SK-N-SH (cell line): Measurements from ENCODE around the gene ZNF358. TPM values are rescaled to one million over a fixed set of nuclear protein-coding genes. Genes with fewer than 3 reads are reported as not detected.

Experiments used
- CTCF ChIA-PET: fragments of 300-600, 350-600 bp; formaldehyde crosslinking; extraction: SDS; loops from one replicate; lab custom pipeline; 2021; lab: Yijun Ruan, JAX
- POLR2A ChIA-PET: fragments of 350-600 bp; sonication (Branson Sonifier 250); formaldehyde crosslinking; extraction: SDS; loops from one replicate; lab custom pipeline; 2020; ENCODE audit warnings: antibody characterized with exemption, inconsistent platforms; lab: Yijun Ruan, JAX
- DNase-seq: peaks from one replicate; pipeline ENCODE4 v3.0.0; 2012
- H2AFZ ChIP-seq: fragments of 200-600 bp; sonication (generic); 2 replicates; pipeline ENCODE4 v1.8.1; 2016; ENCODE audit warnings: antibody characterized with exemption, mild to moderate bottlenecking, low read depth
- H3F3A ChIP-seq: fragments of 200-600 bp; sonication (generic); replicated peaks from 2 replicates; pipeline ENCODE3; 2016; ENCODE audit warnings: antibody characterized with exemption, mild to moderate bottlenecking; ENCODE audit not compliant: insufficient read depth
- H3K27ac ChIP-seq, 2 experiments: fragments of 200-500 bp in 1 of 2; fragments of 200-600 bp in 1 of 2; sonication (Bioruptor generic) in 1 of 2; sonication (generic), shearing (Covaris generic) in 1 of 2; 2 replicates each; pipeline versions ENCODE4 v1.5.1 to v1.6.1; 2014 to 2016; ENCODE audit warnings: low read depth in 2 of 2, inconsistent platforms in 1 of 2, low read length in 1 of 2, mild to moderate bottlenecking in 1 of 2, mixed read lengths in 1 of 2
- H3K27me3 ChIP-seq: fragments of 200-600 bp; sonication (generic), shearing (Covaris generic); 2 replicates; pipeline ENCODE4 v1.6.1; 2016; ENCODE audit warnings: mixed run types; ENCODE audit not compliant: insufficient read depth
- H3K36me3 ChIP-seq, 2 experiments: fragments of 200-500 bp in 1 of 2; fragments of 200-600 bp in 1 of 2; sonication (Bioruptor generic) in 1 of 2; sonication (generic) in 1 of 2; replicated peaks in 1 of 2; 2 replicates each; pipeline versions ENCODE3 to v1.5.1; 2014 to 2016; ENCODE audit warnings: low read length in 1 of 2, mild to moderate bottlenecking in 1 of 2; ENCODE audit not compliant: insufficient read depth in 2 of 2, control insufficient read depth in 1 of 2
- H3K4me1 ChIP-seq, 2 experiments: fragments of 200-500 bp in 1 of 2; fragments of 200-600 bp in 1 of 2; sonication (Bioruptor generic) in 1 of 2; sonication (generic), shearing (Covaris generic) in 1 of 2; 2 replicates each; pipeline versions ENCODE4 v1.5.1 to v1.6.1; 2014 to 2016; ENCODE audit warnings: low read depth in 1 of 2, low read length in 1 of 2, mixed run types in 1 of 2; ENCODE audit not compliant: insufficient read depth in 2 of 2, control insufficient read depth in 1 of 2
- H3K4me2 ChIP-seq: fragments of 200-600 bp; sonication (generic), shearing (Covaris generic); 2 replicates; pipeline ENCODE4 v1.6.1; 2017; ENCODE audit warnings: mixed run types
- H3K4me3 ChIP-seq, 2 experiments: fragments of 200-500 bp in 1 of 2; fragments of 200-600 bp in 1 of 2; sonication (Bioruptor generic) in 1 of 2; sonication (generic), shearing (Covaris generic) in 1 of 2; 2 replicates each; pipeline versions ENCODE4 v1.5.1 to v1.8.1; 2014 to 2016; ENCODE audit warnings: low read depth in 2 of 2, inconsistent platforms in 1 of 2, low read length in 1 of 2, mild to moderate bottlenecking in 1 of 2, mixed read lengths in 1 of 2, moderate library complexity in 1 of 2
- H3K79me2 ChIP-seq: fragments of 200-600 bp; sonication (generic); 2 replicates; pipeline ENCODE4 v1.8.1; 2017; ENCODE audit warnings: mild to moderate bottlenecking; ENCODE audit not compliant: insufficient read depth
- H3K9ac ChIP-seq: fragments of 200-600 bp; sonication (generic); 2 replicates; pipeline ENCODE4 v1.6.1; 2017; ENCODE audit warnings: mixed run types
- H3K9me2 ChIP-seq: fragments of 200-600 bp; sonication (generic); 2 replicates; pipeline ENCODE4 v1.6.1; 2017; ENCODE audit warnings: mixed run types
- H3K9me3 ChIP-seq: fragments of 200-600 bp; sonication (generic); 2 replicates; pipeline ENCODE4 v1.6.1; 2017; ENCODE audit warnings: mixed run types, mild to moderate bottlenecking, moderate library complexity
- H4K20me1 ChIP-seq: fragments of 200-600 bp; sonication (generic); 2 replicates; pipeline ENCODE4 v1.6.1; 2017; ENCODE audit warnings: mild to moderate bottlenecking, mixed run types; ENCODE audit not compliant: insufficient read depth
- CHD2 ChIP-seq: fragments of 150-350 bp; IDR thresholded peaks from 2 replicates; pipeline ENCODE4 v1.6.1; 2018; ENCODE audit warnings: low read length; ENCODE audit not compliant: partially characterized antibody
- EP300 ChIP-seq, 2 experiments: IDR thresholded peaks; 2 replicates each; pipeline versions ENCODE4 v1.4.0 to v1.6.1; 2012; ENCODE audit warnings: borderline replicate concordance in 1 of 2, low read depth in 1 of 2, low read length in 1 of 2
- GATA2 ChIP-seq: sonication (generic); formaldehyde crosslinking; IDR thresholded peaks from 2 replicates; pipeline ENCODE4 v1.5.0; 2020; ENCODE audit warnings: mild to moderate bottlenecking, missing genetic modification reagents
- POLR2AphosphoS5 ChIP-seq: IDR thresholded peaks from 2 replicates; pipeline ENCODE4 v1.6.1; 2012; ENCODE audit warnings: low read depth, low read length
- RAD21 ChIP-seq: IDR thresholded peaks from 2 replicates; pipeline ENCODE4 v1.6.1; 2012; ENCODE audit warnings: mild to moderate bottlenecking, low read length
- RCOR1 ChIP-seq: fragments of 150-350 bp; IDR thresholded peaks from 2 replicates; pipeline ENCODE4 v1.6.1; 2017; ENCODE audit warnings: antibody characterized with exemption, low read length
- TEAD4 ChIP-seq: IDR thresholded peaks from 2 replicates; pipeline ENCODE4 v1.4.0; 2012; ENCODE audit warnings: mild to moderate bottlenecking, borderline replicate concordance; ENCODE audit not compliant: insufficient read depth
- USF1 ChIP-seq: IDR thresholded peaks from 2 replicates; pipeline ENCODE4 v1.4.0; 2012; ENCODE audit warnings: low read depth, borderline replicate concordance
- YY1 ChIP-seq: IDR thresholded peaks from 2 replicates; pipeline ENCODE4 v1.4.0; 2012; ENCODE audit warnings: low read depth, mild to moderate bottlenecking
- WGBS: methylation state at CpG from one replicate; pipeline ENCODE4 v1.1.6; 2017; ENCODE audit warnings: low lambda C conversion rate; 5-methylcytosine and 5-hydroxymethylcytosine counted together
- polyA plus RNA-seq, 3 experiments: library from polyadenylated mRNA; depleted of rRNA; stranded (reverse); fragments of >200 nt; gene quantifications; 2 replicates each; pipeline ENCODE4 v1.2.3, GENCODE V29; 2012

ZNF358 gene
- polyA plus RNA-seq, 1 of the 3 experiments (the other 2 are of a cell fraction): 49.3 TPM

- no peak for TF ChIP-seq TEAD4
- no peak for TF ChIP-seq USF1
- TF ChIP-seq POLR2AphosphoS5: no peak
- no peak for TF ChIP-seq RAD21
These were observed 35.0 kb upstream of the ZNF358 start (continued) for GRCh38 chr19:7480970-7481255.

GRCh38 chr19:7482584-7483439 lies 33.1 kb upstream of the ZNF358 start:
- H3K4me2 ChIP-seq: no peak overlapping the region
- H4K20me1 ChIP-seq: no peaks in the 10 kb centered on the region
- DNase-seq: peak; percentile 91
- H3K36me3 ChIP-seq: no peaks in the 10 kb centered on the region
- no peaks in the 10 kb centered on the region for H3K27me3 ChIP-seq
- 27% methylated on average over 27 of the region's 37 CpGs for WGBS
- H3K9me2 ChIP-seq: no peaks in the 10 kb centered on the region
- H3K9ac ChIP-seq: no peak overlapping the region
- H3K27ac ChIP-seq: peak overlapping the region in 1 of 2 experiments; percentile 90; a peak in 2 of 4 replicates
- H3K4me1 ChIP-seq: peaks cover 0 to 29% of the 10 kb centered on the region in 2 experiments; a peak in 1 of 4 replicates
- no peaks in the 10 kb centered on the region for H3F3A ChIP-seq
- H3K4me3 ChIP-seq: no peak overlapping the region
- no peaks in the 10 kb centered on the region for H3K9me3 ChIP-seq
- ChIA-PET CTCF (interaction anchor here (1.4 kb wide), 1 partner anchor 128 kb away, joined by 4 read pairs; no protein-coding TSS in a partner anchor), POLR2A (interaction anchor here (0.6 to 2.1 kb wide), 10 partner anchors 10 to 88 kb away, joined by 3 to 14 read pairs (median 4); partner anchors contain the start of genes MCOLN1, PNPLA6 and ZNF358)
- no peaks in the 10 kb centered on the region for H3K79me2 ChIP-seq
- TF ChIP-seq CHD2: peak; percentile 28
- no peak for TF ChIP-seq YY1
- TF ChIP-seq RCOR1: 0 out of 2 replicates have a peak, but pooled peaks have one; percentile 12
- no peak overlapping the region for H2AFZ ChIP-seq

- H3F3A ChIP-seq: no peaks in the 10 kb centered on the region
- peaks cover 0 to 33% of the 10 kb centered on the region in 2 experiments; a peak in 1 of 4 replicates for H3K4me1 ChIP-seq
- H3K9me2 ChIP-seq: no peaks in the 10 kb centered on the region
- CTCF ChIA-PET: interaction anchor here (1.0 kb wide), 1 partner anchor 14 kb away, joined by 3 read pairs; a partner anchor contains a TSS
- no peak overlapping the region for H3K4me2 ChIP-seq
- no peaks in the 10 kb centered on the region for H3K27me3 ChIP-seq
- DNase-seq: peak; percentile 76
- no peaks in the 10 kb centered on the region for H3K9me3 ChIP-seq
- H3K9ac ChIP-seq: no peak overlapping the region
- no peaks in the 10 kb centered on the region for H3K36me3 ChIP-seq
- no peak overlapping the region for H3K4me3 ChIP-seq
- 49% methylated on average over 15 of the region's 17 CpGs for WGBS
- POLR2A ChIA-PET: interaction anchor here (0.6 to 2.1 kb wide), 4 partner anchors 11 to 79 kb away, joined by 3 to 14 read pairs (median 4); partner anchors contain the start of gene PNPLA6
- no peak overlapping the region for H2AFZ ChIP-seq
- H3K27ac ChIP-seq: peak overlapping the region in 1 of 2 experiments; percentile 90; a peak in 2 of 4 replicates
- no peak for TF ChIP-seq POLR2AphosphoS5
- TF ChIP-seq RCOR1: 0 out of 2 replicates have a peak, but pooled peaks have one; percentile 43
- TF ChIP-seq EP300 (IDR thresholded peaks at IDR 0.05; ENCODE audit: borderline replicate concordance in 1 of 2, low read depth in 1 of 2, low read length in 1 of 2): peak in 1 of 2 experiments; percentile 15; a peak in 1 of 4 replicates
- TF ChIP-seq GATA2 (CRISPR knock-in tag): peak; percentile 81
- no peak for TF ChIP-seq USF1
- TF ChIP-seq, all 33 proteins: peak for 3
- Histone ChIP-seq H4K20me1 (no peaks in the 10 kb centered on the region), H3K79me2 (no peaks in the 10 kb centered on the region)
These were observed 32.1 kb upstream of the ZNF358 start for GRCh38 chr19:7483720-7484201.
